ENCODE data around the gene PRTFDC1. TPM values are rescaled to one million over a fixed set of nuclear protein-coding genes. Genes with fewer than 3 reads are reported as not detected.

PRTFDC1 gene
- total RNA-seq, 1 donor from 2014 or later, result 14.4 TPM

- H3K4me3 Mint-ChIP-seq (ENCODE audit: unreplicated experiment), result no peak overlapping the region
- H3K36me3 Mint-ChIP-seq (ENCODE audit: unreplicated experiment), result no peaks in the 10 kb centered on the region
- no peak for TF ChIP-seq CTCF (IDR thresholded peaks at IDR 0.05; ENCODE audit: partially characterized antibody, unreplicated experiment)
- H3K27ac Mint-ChIP-seq (ENCODE audit: unreplicated experiment), result no peak overlapping the region
- DNase-seq, result no peak
- peaks cover 23% of the 10 kb centered on the region for H3K4me1 Mint-ChIP-seq (ENCODE audit: low read depth, unreplicated experiment)
- H3K27me3 Mint-ChIP-seq (ENCODE audit: unreplicated experiment), result peaks cover 3% of the 10 kb centered on the region
- H3K9me3 Mint-ChIP-seq (ENCODE audit: unreplicated experiment), result peaks cover 8% of the 10 kb centered on the region
Observed at GRCh38 chr10:24947304-24948097, 4.9 kb downstream of the PRTFDC1 start.

- no peak for DNase-seq
- Mint-ChIP-seq H3K36me3 (ENCODE audit: unreplicated experiment) (no peaks in the 10 kb centered on the region), H3K4me1 (ENCODE audit: low read depth, unreplicated experiment) (peaks cover 5% of the 10 kb centered on the region), H3K27ac (ENCODE audit: unreplicated experiment) (no peak overlapping the region), H3K4me3 (ENCODE audit: unreplicated experiment) (no peak overlapping the region), H3K9me3 (ENCODE audit: unreplicated experiment) (peaks cover 3% of the 10 kb centered on the region), H3K27me3 (ENCODE audit: unreplicated experiment) (peaks cover 3% of the 10 kb centered on the region)
- TF ChIP-seq CTCF (IDR thresholded peaks at IDR 0.05; ENCODE audit: partially characterized antibody, unreplicated experiment), result no peak
Observed at GRCh38 chr10:24944512-24945255, 7.7 kb downstream of the PRTFDC1 start.

- H3K27ac Mint-ChIP-seq (ENCODE audit: unreplicated experiment), result no peak overlapping the region
- H3K27me3 Mint-ChIP-seq (ENCODE audit: unreplicated experiment), result no peaks in the 10 kb centered on the region
- no peaks in the 10 kb centered on the region for H3K4me1 Mint-ChIP-seq (ENCODE audit: low read depth, unreplicated experiment)
- no peak for TF ChIP-seq CTCF (IDR thresholded peaks at IDR 0.05; ENCODE audit: partially characterized antibody, unreplicated experiment)
- H3K9me3 Mint-ChIP-seq (ENCODE audit: unreplicated experiment), result no peaks in the 10 kb centered on the region
- no peak for DNase-seq
- peaks cover 4% of the 10 kb centered on the region for H3K36me3 Mint-ChIP-seq (ENCODE audit: unreplicated experiment)
- H3K4me3 Mint-ChIP-seq (ENCODE audit: unreplicated experiment), result no peak overlapping the region
Observed at GRCh38 chr10:24938525-24938924, 13.9 kb downstream of the PRTFDC1 start.

- Mint-ChIP-seq H3K9me3 (ENCODE audit: unreplicated experiment) (no peaks in the 10 kb centered on the region), H3K36me3 (ENCODE audit: unreplicated experiment) (peaks cover 4% of the 10 kb centered on the region), H3K27me3 (ENCODE audit: unreplicated experiment) (no peaks in the 10 kb centered on the region), H3K27ac (ENCODE audit: unreplicated experiment) (no peak overlapping the region), H3K4me3 (ENCODE audit: unreplicated experiment) (no peak overlapping the region), H3K4me1 (ENCODE audit: low read depth, unreplicated experiment) (no peaks in the 10 kb centered on the region)
- no peak for DNase-seq
- TF ChIP-seq CTCF (IDR thresholded peaks at IDR 0.05; ENCODE audit: partially characterized antibody, unreplicated experiment), result no peak
Observed at GRCh38 chr10:24938076-24938475, 14.3 kb downstream of the PRTFDC1 start.

Measured in glutamatergic neuron (in vitro differentiated cells).